AG09319 (cell line): ENCODE data around the gene MYBPH.

ENCODE experiments used
- DNase-seq: peaks from one replicate; pipeline ENCODE4 v3.0.0-alpha.2; 2010; ENCODE audit warnings: low read depth; ENCODE audit errors: extremely low read depth
- TF ChIP-seq, protein P1 (sequence below): IDR thresholded peaks from 2 replicates; pipeline ENCODE4 v1.5.1; 2011; ENCODE audit warnings: low read depth, mild to moderate bottlenecking, inconsistent platforms, low read length, moderate library complexity

Gene MYBPH

GRCh38 chr1:203178821-203179666 lies 3.4 kb upstream of the MYBPH start:
- no peak for DNase-seq
- TF ChIP-seq, protein P1, sequence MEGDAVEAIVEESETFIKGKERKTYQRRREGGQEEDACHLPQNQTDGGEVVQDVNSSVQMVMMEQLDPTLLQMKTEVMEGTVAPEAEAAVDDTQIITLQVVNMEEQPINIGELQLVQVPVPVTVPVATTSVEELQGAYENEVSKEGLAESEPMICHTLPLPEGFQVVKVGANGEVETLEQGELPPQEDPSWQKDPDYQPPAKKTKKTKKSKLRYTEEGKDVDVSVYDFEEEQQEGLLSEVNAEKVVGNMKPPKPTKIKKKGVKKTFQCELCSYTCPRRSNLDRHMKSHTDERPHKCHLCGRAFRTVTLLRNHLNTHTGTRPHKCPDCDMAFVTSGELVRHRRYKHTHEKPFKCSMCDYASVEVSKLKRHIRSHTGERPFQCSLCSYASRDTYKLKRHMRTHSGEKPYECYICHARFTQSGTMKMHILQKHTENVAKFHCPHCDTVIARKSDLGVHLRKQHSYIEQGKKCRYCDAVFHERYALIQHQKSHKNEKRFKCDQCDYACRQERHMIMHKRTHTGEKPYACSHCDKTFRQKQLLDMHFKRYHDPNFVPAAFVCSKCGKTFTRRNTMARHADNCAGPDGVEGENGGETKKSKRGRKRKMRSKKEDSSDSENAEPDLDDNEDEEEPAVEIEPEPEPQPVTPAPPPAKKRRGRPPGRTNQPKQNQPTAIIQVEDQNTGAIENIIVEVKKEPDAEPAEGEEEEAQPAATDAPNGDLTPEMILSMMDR: no peak

GRCh38 chr1:203178083-203178482 lies 2.5 kb upstream of the MYBPH start:
- DNase-seq: no peak
- TF ChIP-seq, protein P1: no peak

GRCh38 chr1:203177470-203178039 lies 1.9 kb upstream of the MYBPH start:
- no peak for DNase-seq

DNA sequence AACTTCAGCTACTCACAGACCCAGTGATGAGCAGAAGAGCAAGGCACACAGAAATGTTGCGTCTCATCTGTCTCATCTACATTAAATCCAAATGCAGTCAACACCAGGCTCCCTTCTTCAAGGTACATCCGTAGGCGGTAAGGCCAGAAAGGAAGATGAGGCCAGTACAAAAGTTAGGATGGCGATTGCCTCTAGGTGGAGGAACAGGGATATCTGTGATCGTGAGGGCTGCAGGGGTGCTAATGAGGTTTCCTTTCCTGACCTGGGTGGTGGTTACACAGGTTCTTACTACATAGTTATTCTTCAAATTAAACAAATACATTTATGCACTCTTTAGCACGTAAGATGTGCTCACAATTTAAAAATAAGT lies 1.4 kb upstream of the MYBPH start:
- TF ChIP-seq, protein P1: no peak
- DNase-seq: no peak

More at GRCh38 chr1:203177470-203178039, 1.9 kb upstream of the MYBPH start:
- TF ChIP-seq, protein P1: no peak

GRCh38 chr1:203176273-203177035 lies 828 bp upstream of the MYBPH start:
- TF ChIP-seq, protein P1: no peak

DNA sequence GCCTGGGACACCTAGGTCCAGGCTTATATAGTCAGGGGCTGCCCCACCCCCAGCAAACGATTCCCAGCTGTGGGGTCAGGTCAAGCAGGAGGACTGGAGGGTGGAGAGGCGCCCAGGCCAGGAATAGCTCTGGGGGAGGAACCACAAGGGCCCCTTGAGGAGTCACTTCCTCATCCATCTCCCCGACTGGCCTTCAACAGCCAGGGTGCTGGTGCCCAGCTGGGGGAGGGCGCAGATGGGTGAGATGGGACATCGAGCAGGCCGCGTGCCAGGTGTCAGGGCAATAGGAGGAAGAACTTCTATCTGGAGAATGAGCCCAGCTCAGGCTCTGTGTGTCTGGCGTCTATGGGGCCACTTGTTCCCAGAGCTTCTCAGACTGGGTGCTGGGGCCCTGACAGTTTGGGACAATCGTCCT lies 208 bp upstream of the MYBPH start:
- TF ChIP-seq, protein P1: no peak
- no peak for DNase-seq

More at GRCh38 chr1:203176273-203177035, 828 bp upstream of the MYBPH start:
- DNase-seq: no peak
